ENCODE results near the gene THADA. TPM values are rescaled to one million over a fixed set of nuclear protein-coding genes. Genes with fewer than 3 reads are reported as not detected.
A peak's percentile ranks its signal among the peaks of the same experiment; 100 is the strongest.

THADA gene
- total and polyA plus RNA-seq, 12 donors = 7.5 to 18.0 (median 15.2) TPM

GRCh38 chr2:43240766-43241150 lies 355.1 kb downstream of the THADA start:
- Histone ChIP-seq H3K4me1 (peaks cover 0 to 52% (median 7%) of the 10 kb centered on the region in 9 donors), H3K4me3 (no peak overlapping the region), H3K9me3 (no peaks in the 10 kb centered on the region), H3K27ac (peak overlapping the region in 7 of 10 donors; percentile 23 to 92 (median 53)), H3K36me3 (peaks cover 0 to 9% (median 0%) of the 10 kb centered on the region in 9 donors), H3K27me3 (no peaks in the 10 kb centered on the region)
- ATAC-seq (peak in 2 of 8 donors; percentile 30 to 57), DNase-seq (no peak)
- TF ChIP-seq, protein P1, sequence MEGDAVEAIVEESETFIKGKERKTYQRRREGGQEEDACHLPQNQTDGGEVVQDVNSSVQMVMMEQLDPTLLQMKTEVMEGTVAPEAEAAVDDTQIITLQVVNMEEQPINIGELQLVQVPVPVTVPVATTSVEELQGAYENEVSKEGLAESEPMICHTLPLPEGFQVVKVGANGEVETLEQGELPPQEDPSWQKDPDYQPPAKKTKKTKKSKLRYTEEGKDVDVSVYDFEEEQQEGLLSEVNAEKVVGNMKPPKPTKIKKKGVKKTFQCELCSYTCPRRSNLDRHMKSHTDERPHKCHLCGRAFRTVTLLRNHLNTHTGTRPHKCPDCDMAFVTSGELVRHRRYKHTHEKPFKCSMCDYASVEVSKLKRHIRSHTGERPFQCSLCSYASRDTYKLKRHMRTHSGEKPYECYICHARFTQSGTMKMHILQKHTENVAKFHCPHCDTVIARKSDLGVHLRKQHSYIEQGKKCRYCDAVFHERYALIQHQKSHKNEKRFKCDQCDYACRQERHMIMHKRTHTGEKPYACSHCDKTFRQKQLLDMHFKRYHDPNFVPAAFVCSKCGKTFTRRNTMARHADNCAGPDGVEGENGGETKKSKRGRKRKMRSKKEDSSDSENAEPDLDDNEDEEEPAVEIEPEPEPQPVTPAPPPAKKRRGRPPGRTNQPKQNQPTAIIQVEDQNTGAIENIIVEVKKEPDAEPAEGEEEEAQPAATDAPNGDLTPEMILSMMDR (IDR thresholded peaks at IDR 0.05) = no peak
- intact Hi-C loops (cut with DNase I) = loop anchor here in 2 of 10 donors (5.0 to 10.0 kb wide), 2 partner anchors 94 to 252 kb away; no protein-coding TSS in a partner anchor
- 72 to 81% methylated on average over 5 of the region's 5 CpGs for whole genome bisulfite sequencing, 2 donors

DNA sequence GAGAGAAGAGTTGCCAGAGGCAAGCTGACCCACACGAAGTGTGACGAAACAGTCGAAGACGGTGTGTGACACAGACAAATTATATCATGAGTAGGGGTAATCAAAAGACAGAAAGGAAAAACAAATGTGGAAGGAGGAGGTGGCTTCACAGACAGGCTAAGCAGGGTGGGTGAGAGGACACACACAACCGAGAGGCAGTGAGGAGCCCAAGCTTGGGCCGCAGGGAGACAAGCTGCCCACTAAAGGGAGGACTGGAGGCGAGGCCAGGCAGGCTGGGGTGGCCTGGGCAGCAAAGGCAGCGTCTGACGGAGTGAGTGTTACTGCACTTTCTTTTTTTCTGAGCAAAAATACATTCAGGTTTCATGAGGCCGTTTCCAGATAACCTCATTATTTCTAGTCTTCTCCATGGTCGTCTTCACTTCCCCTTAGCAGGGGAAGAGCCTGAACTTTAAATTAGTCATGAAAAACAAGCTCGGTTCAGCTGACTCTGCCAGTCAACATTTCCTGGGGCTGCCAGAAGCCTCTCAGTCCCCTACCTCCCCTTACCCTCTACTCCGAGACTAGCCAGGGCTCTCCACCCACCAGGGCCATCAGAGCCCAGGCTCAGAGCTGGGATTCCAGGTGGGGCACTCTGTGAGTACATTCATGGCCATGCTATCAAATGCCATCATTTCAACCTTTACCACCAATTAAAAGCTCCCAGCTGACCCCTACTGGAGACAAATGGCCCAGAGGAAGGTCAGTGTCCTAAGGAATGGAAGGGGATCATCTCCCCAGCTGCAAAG lies 355.7 kb downstream of the THADA start:
- ATAC-seq = peak in 4 of 8 donors; percentile 27 to 40 (median 36)
- WGBS, 2 donors = 89 to 91% methylated on average over 13 of the region's 13 CpGs
- intact Hi-C loops (cut with DNase I) = loop anchor here in 6 of 10 donors (5.0 to 10.0 kb wide), 6 partner anchors 95 to 395 kb away; no protein-coding TSS in a partner anchor

DNA sequence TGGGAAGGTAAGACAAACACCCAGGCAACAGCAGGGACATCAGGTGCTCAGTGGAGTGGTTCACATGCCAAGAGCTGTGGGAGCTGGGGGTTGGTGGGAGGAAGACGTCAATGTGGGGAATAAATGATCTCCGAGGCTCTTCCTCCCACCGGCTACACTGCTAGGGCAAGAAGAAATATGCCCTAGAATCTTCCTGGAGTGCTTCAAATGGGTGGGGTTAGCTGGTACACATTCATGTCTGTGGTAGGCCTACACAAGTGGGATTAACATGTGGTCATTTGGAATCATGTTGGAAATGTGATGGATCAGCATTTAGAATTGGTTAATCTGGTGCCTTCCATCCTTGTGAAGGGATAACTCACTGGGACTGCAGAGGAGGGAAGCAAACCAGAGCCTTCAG lies 357.0 kb downstream of the THADA start:
- H3K4me3 ChIP-seq = no peak overlapping the region
- H3K27me3 ChIP-seq = no peaks in the 10 kb centered on the region
- intact Hi-C loops (cut with DNase I) = loop anchor here in 4 of 10 donors (10.0 kb wide), 4 partner anchors 246 to 394 kb away; no protein-coding TSS in a partner anchor
- TF ChIP-seq, protein P1 (IDR thresholded peaks at IDR 0.05) = no peak
- no peaks in the 10 kb centered on the region for H3K9me3 ChIP-seq
- H3K27ac ChIP-seq = peak overlapping the region in 3 of 10 donors; percentile 3 to 92 (median 33)
- 95 to 100% methylated on average over 3 of the region's 3 CpGs for WGBS, 2 donors
- no peaks in the 10 kb centered on the region for H3K36me3 ChIP-seq
- ATAC-seq (no peak), DNase-seq (no peak)
- peaks cover 0 to 60% (median 7%) of the 10 kb centered on the region in 9 donors for H3K4me1 ChIP-seq

More for the DNA sequence above, 355.7 kb downstream of the THADA start:
- H3K36me3 ChIP-seq = peaks cover 0 to 9% (median 0%) of the 10 kb centered on the region in 9 donors
- peak overlapping the region in 8 of 10 donors; percentile 23 to 92 (median 52) for H3K27ac ChIP-seq
- no peak for DNase-seq
- H3K27me3 ChIP-seq = no peaks in the 10 kb centered on the region
- H3K9me3 ChIP-seq = no peaks in the 10 kb centered on the region
- no peak overlapping the region for H3K4me3 ChIP-seq
- TF ChIP-seq, protein P1 (IDR thresholded peaks at IDR 0.05) = peak in 3 of 9 donors; percentile 14 to 21 (median 15)
- H3K4me1 ChIP-seq = peaks cover 0 to 54% (median 7%) of the 10 kb centered on the region in 9 donors

GRCh38 chr2:43238176-43238575 lies 357.7 kb downstream of the THADA start:
- TF ChIP-seq, protein P1 (IDR thresholded peaks at IDR 0.05) = no peak
- H3K4me1 ChIP-seq = peaks cover 0 to 66% (median 7%) of the 10 kb centered on the region in 9 donors

More at GRCh38 chr2:43238176-43238575, 357.7 kb downstream of the THADA start:
- Histone ChIP-seq H3K9me3 (no peaks in the 10 kb centered on the region), H3K4me3 (no peak overlapping the region), H3K27ac (peak overlapping the region in 4 of 10 donors; percentile 19 to 92 (median 40)), H3K27me3 (no peaks in the 10 kb centered on the region), H3K36me3 (no peaks in the 10 kb centered on the region)
- intact Hi-C loops (cut with DNase I) = loop anchor here in 4 of 10 donors (10.0 kb wide), 4 partner anchors 247 to 393 kb away; no protein-coding TSS in a partner anchor
- DNase-seq (no peak), ATAC-seq (no peak)

Measured in heart right ventricle (tissue), 16 donors.